Left ventricle myocardium inferior (tissue), 1 donor: ENCODE measurements around the gene PPM1D. TPM values are rescaled to one million over a fixed set of nuclear protein-coding genes. Genes with fewer than 3 reads are reported as not detected.
"Not testable (repeated sequence)": the region's sequence is repeated elsewhere in the genome, so short reads cannot be mapped to it uniquely, and the experiment has no call there.

ENCODE experiments used
- DNase-seq: peaks from one replicate; pipeline ENCODE4 v3.0.0-alpha.2; 2020
- H3K27ac ChIP-seq: fragments of 200-600 bp; replicated peaks from 2 replicates; pipeline ENCODE4 v1.8.0; 2021
- H3K27me3 ChIP-seq: fragments of 200-600 bp; 2 replicates; pipeline ENCODE4 v1.8.0; 2021; ENCODE audit warnings: low read depth
- H3K36me3 ChIP-seq: fragments of 200-600 bp; 2 replicates; pipeline ENCODE4 v1.8.0; 2021
- H3K4me1 ChIP-seq: fragments of 200-600 bp; 2 replicates; pipeline ENCODE4 v1.8.0; 2021
- H3K4me3 ChIP-seq: fragments of 200-600 bp; 2 replicates; pipeline ENCODE4 v1.8.0; 2021; ENCODE audit warnings: mild to moderate bottlenecking, moderate library complexity
- H3K9me3 ChIP-seq: fragments of 200-600 bp; replicated peaks from 2 replicates; pipeline ENCODE4 v1.8.0; 2021
- intact Hi-C: fragments of 100-400 bp; cut with micrococcal nuclease; formaldehyde crosslinking; loops from one replicate; pipeline ENCODE4 v1.11.0; 2022
- long read RNA-seq: library from polyadenylated mRNA; unstranded; transcript quantifications from one replicate; pipeline ENCODE4 v2.0.0, GENCODE V29; 2021
- total RNA-seq: library from RNA; stranded (reverse); fragmentation: NEBNext Ultra II Directional; extraction: Animal tissue kit (Norgen Biotek cat#: 25700); gene quantifications from one replicate; pipeline ENCODE4 v1.2.1, GENCODE V29; 2021
- TF ChIP-seq, protein P1 (sequence below): fragments of 200-600 bp; IDR thresholded peaks from 2 replicates; pipeline ENCODE4 v1.8.0; 2021; ENCODE audit warnings: antibody characterized with exemption, mild to moderate bottlenecking, borderline replicate concordance
- donor health status: DM: no; HTN: yes; CAD: no; lungs with severe emphysema.

The PPM1D gene
- 6.8 TPM for total RNA-seq
- long read RNA-seq, full-length matches to known transcripts = 27 of 28 reads
- long read RNA-seq, partial matches to known transcripts = 0 of 28 reads
- long read RNA-seq, other reads (novel, unspliced or antisense) = 1 of 28 reads

- Histone ChIP-seq H3K27me3 (no peaks in the 10 kb centered on the region), H3K4me3 (peak within 1 kb of the TSS; percentile 93), H3K9me3 (no peaks in the 10 kb centered on the region), H3K27ac (peak within 1 kb of the TSS; percentile 99), H3K4me1 (peaks cover 54% of the 10 kb centered on the region), H3K36me3 (no peaks in the 10 kb centered on the region)
- TF ChIP-seq, protein P1, sequence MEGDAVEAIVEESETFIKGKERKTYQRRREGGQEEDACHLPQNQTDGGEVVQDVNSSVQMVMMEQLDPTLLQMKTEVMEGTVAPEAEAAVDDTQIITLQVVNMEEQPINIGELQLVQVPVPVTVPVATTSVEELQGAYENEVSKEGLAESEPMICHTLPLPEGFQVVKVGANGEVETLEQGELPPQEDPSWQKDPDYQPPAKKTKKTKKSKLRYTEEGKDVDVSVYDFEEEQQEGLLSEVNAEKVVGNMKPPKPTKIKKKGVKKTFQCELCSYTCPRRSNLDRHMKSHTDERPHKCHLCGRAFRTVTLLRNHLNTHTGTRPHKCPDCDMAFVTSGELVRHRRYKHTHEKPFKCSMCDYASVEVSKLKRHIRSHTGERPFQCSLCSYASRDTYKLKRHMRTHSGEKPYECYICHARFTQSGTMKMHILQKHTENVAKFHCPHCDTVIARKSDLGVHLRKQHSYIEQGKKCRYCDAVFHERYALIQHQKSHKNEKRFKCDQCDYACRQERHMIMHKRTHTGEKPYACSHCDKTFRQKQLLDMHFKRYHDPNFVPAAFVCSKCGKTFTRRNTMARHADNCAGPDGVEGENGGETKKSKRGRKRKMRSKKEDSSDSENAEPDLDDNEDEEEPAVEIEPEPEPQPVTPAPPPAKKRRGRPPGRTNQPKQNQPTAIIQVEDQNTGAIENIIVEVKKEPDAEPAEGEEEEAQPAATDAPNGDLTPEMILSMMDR = no peak
- intact Hi-C loops = no loop called here
- DNase-seq = peak; percentile 100
Measured at GRCh38 chr17:60599620-60600489, at the start of gene PPM1D. Gene PPM1D (plus strand): TSS chr17:60600193. CDS start chr17:60600415, 222 bp downstream.

DNA sequence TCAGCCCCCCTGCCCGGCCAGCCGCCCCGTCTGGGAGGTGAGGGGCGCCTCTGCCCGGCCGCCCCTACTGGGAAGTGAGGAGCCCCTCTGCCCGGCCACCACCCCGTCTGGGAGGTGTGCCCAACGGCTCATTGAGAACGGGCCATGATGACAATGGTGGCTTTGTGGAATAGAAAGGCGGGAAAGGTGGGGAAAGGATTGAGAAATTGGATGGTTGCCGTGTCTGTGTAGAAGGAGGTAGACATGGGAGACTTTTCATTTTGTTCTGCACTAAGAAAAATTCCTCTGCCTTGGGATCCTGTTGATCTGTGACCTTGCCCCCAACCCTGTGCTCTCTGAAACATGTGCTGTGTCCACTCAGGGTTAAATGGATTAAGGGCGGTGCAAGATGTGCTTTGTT lies 47.7 kb upstream of the PPM1D start:
- intact Hi-C loops, DNase-seq, H3K4me1 ChIP-seq, H3K36me3 ChIP-seq, H3K4me3 ChIP-seq, H3K27me3 ChIP-seq, H3K27ac ChIP-seq: not testable (repeated sequence)
- H3K9me3 ChIP-seq = peaks cover 13% of the 10 kb centered on the region

GRCh38 chr17:60554377-60554788 lies 45.6 kb upstream of the PPM1D start:
- Histone ChIP-seq H3K27me3 (no peaks in the 10 kb centered on the region), H3K4me3 (no peak overlapping the region), H3K9me3 (peaks cover 13% of the 10 kb centered on the region), H3K4me1 (no peaks in the 10 kb centered on the region), H3K36me3 (no peaks in the 10 kb centered on the region), H3K27ac (no peak overlapping the region)
- no peak for DNase-seq
- intact Hi-C loops = no loop called here
- TF ChIP-seq, protein P1 = no peak

GRCh38 chr17:60555786-60556185 lies 44.2 kb upstream of the PPM1D start:
- H3K4me3 ChIP-seq = no peak overlapping the region
- H3K4me1 ChIP-seq = no peaks in the 10 kb centered on the region
- peaks cover 13% of the 10 kb centered on the region for H3K9me3 ChIP-seq
- H3K27me3 ChIP-seq = no peaks in the 10 kb centered on the region
- TF ChIP-seq, protein P1 = no peak
- no peak for DNase-seq
- no peaks in the 10 kb centered on the region for H3K36me3 ChIP-seq
- intact Hi-C loops = no loop called here
- no peak overlapping the region for H3K27ac ChIP-seq

DNA sequence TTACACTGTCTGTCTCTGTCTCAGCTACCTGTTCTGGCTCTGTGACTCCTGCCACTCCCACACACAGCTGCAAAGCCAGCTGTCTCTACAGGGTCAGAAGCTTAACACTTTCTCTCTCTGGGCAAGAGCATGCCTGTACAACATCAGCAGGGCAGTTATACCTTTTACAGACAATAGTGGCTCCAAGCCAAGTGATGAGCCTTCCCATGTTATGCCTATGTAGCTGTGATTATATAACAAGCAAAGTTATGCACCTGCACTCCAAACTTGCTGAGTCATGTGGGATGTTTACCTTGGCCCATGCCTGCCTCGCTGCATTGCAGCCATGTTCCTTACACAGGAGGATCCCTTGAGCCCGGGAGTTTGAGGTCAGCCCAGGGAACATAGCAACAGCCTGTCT lies 42.2 kb upstream of the PPM1D start:
- intact Hi-C loops = no loop called here
- TF ChIP-seq, protein P1 = no peak
- DNase-seq = no peak
- H3K27ac ChIP-seq = no peak overlapping the region
- peaks cover 12% of the 10 kb centered on the region for H3K9me3 ChIP-seq
- H3K36me3 ChIP-seq = no peaks in the 10 kb centered on the region
- no peaks in the 10 kb centered on the region for H3K4me1 ChIP-seq
- H3K4me3 ChIP-seq = no peak overlapping the region
- no peaks in the 10 kb centered on the region for H3K27me3 ChIP-seq

DNA sequence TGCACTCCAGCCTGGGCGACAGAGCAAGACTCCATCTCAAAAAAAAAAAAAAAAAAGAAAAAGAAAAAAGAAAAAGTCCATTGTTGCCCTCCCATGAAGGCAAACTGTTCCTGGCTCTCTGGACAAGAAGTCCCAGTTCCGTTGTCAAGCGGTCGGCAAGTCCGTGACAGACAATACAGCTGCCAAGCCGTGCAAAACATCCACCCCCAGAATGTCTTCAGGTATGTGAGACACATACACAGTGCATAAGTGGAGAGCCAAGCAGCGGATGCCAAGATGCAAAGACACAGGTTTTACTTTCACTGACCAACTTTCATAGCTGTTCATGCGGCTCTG lies 40.4 kb upstream of the PPM1D start:
- DNase-seq = no peak
- no peak overlapping the region for H3K4me3 ChIP-seq
- H3K27ac ChIP-seq = no peak overlapping the region
- no peaks in the 10 kb centered on the region for H3K27me3 ChIP-seq
- no peaks in the 10 kb centered on the region for H3K36me3 ChIP-seq
- no peaks in the 10 kb centered on the region for H3K4me1 ChIP-seq
- TF ChIP-seq, protein P1 = no peak
- no peaks in the 10 kb centered on the region for H3K9me3 ChIP-seq
- intact Hi-C loops = no loop called here
